CD4-positive, alpha-beta T cell treated with Interleukin-21 for 1 hour (primary cell): Measurements from ENCODE around the gene NCCRP1.

Experiments used
- DNase-seq: peaks from one replicate; pipeline ENCODE4 v3.0.0-alpha.2; 2020

Gene NCCRP1

GRCh38 chr19:39196860-39197562 is at the start of gene NCCRP1:
Gene NCCRP1 (plus strand): TSS chr19:39196964. CDS start chr19:39196983, 19 bp downstream.
- no peak for DNase-seq

- DNase-seq, result no peak
Observed at GRCh38 chr19:39147480-39147879, 49.3 kb upstream of the NCCRP1 start.

- DNase-seq, result no peak
Observed at GRCh38 chr19:39148939-39149529, 47.7 kb upstream of the NCCRP1 start.

- no peak for DNase-seq
Observed at GRCh38 chr19:39150235-39150634, 46.5 kb upstream of the NCCRP1 start.

GRCh38 chr19:39150807-39151600 is 45.8 kb upstream of the NCCRP1 start:
- DNase-seq, result no peak

GRCh38 chr19:39152066-39152465 is 44.7 kb upstream of the NCCRP1 start:
- no peak for DNase-seq

GRCh38 chr19:39154100-39154628 is 42.6 kb upstream of the NCCRP1 start:
- DNase-seq, result no peak

GRCh38 chr19:39154629-39155100 is 42.1 kb upstream of the NCCRP1 start:
- no peak for DNase-seq

GRCh38 chr19:39155114-39155700 is 41.6 kb upstream of the NCCRP1 start:
- no peak for DNase-seq

- DNase-seq, result no peak
Observed at GRCh38 chr19:39155741-39156140, 41.0 kb upstream of the NCCRP1 start.

- DNase-seq, result no peak
Observed at GRCh38 chr19:39156326-39157230, 40.2 kb upstream of the NCCRP1 start.

- DNase-seq, result no peak
Observed at GRCh38 chr19:39157275-39157996, 39.3 kb upstream of the NCCRP1 start.

- DNase-seq, result no peak
Observed at GRCh38 chr19:39157997-39158389, 38.8 kb upstream of the NCCRP1 start.

GRCh38 chr19:39158646-39159260 is 38.0 kb upstream of the NCCRP1 start:
- no peak for DNase-seq

GRCh38 chr19:39160523-39160861 is 36.3 kb upstream of the NCCRP1 start:
- DNase-seq, result no peak

GRCh38 chr19:39160889-39161672 is 35.7 kb upstream of the NCCRP1 start:
- DNase-seq, result no peak

- no peak for DNase-seq
Observed at GRCh38 chr19:39162441-39163043, 34.2 kb upstream of the NCCRP1 start.

GRCh38 chr19:39163621-39164020 is 33.1 kb upstream of the NCCRP1 start:
- no peak for DNase-seq

- DNase-seq, result no peak
Observed at GRCh38 chr19:39164289-39164688, 32.5 kb upstream of the NCCRP1 start.

- DNase-seq, result no peak
Observed at GRCh38 chr19:39165857-39166256, 30.9 kb upstream of the NCCRP1 start.
